ENCODE measurements around the gene TRIM56.
"Not testable (repeated sequence)": the region's sequence is repeated elsewhere in the genome, so short reads cannot be mapped to it uniquely, and the experiment has no call there.

The TRIM56 gene

GRCh38 chr7:101097561-101097960 is 12.3 kb downstream of the TRIM56 start:
- no peak overlapping the region for H3K4me2 ChIP-seq (ENCODE audit: low read length)
- H3K27me3 ChIP-seq (ENCODE audit: control insufficient read depth, insufficient read depth, low read length): no peaks in the 10 kb centered on the region
- H3K9ac ChIP-seq: no peak overlapping the region
- no peak overlapping the region for H3K4me3 ChIP-seq (ENCODE audit: low read depth, low read length)
- no peak overlapping the region for H2AFZ ChIP-seq
- no peaks in the 10 kb centered on the region for H3K79me2 ChIP-seq
- H3K27ac ChIP-seq: no peak overlapping the region
- H3K4me1 ChIP-seq: no peaks in the 10 kb centered on the region
- TF ChIP-seq CTCF (IDR thresholded peaks at IDR 0.05): no peak
- no peaks in the 10 kb centered on the region for H3K9me3 ChIP-seq (ENCODE audit: control insufficient read depth, low read length)
- no peaks in the 10 kb centered on the region for H3K36me3 ChIP-seq (ENCODE audit: control insufficient read depth, insufficient read depth, low read length)

GRCh38 chr7:101099969-101100781 is 14.9 kb downstream of the TRIM56 start:
- Histone ChIP-seq H3K79me2 (no peaks in the 10 kb centered on the region), H3K27ac (no peak overlapping the region), H3K4me3 (ENCODE audit: low read depth, low read length) (no peak overlapping the region), H3K4me2 (ENCODE audit: low read length) (no peak overlapping the region), H3K9ac (no peak overlapping the region), H2AFZ (peak overlapping the region; percentile 20), H3K27me3 (ENCODE audit: control insufficient read depth, insufficient read depth, low read length) (no peaks in the 10 kb centered on the region), H3K4me1 (no peaks in the 10 kb centered on the region), H3K36me3 (ENCODE audit: control insufficient read depth, insufficient read depth, low read length) (no peaks in the 10 kb centered on the region), H3K9me3 (ENCODE audit: control insufficient read depth, low read length) (no peaks in the 10 kb centered on the region)
- no peak for TF ChIP-seq CTCF (IDR thresholded peaks at IDR 0.05)

- H3K79me2 ChIP-seq: no peaks in the 10 kb centered on the region
- no peak overlapping the region for H3K4me2 ChIP-seq (ENCODE audit: low read length)
- no peak overlapping the region for H2AFZ ChIP-seq
- no peak overlapping the region for H3K9ac ChIP-seq
- no peak for TF ChIP-seq CTCF (IDR thresholded peaks at IDR 0.05)
- H3K27ac ChIP-seq: no peak overlapping the region
- no peaks in the 10 kb centered on the region for H3K27me3 ChIP-seq (ENCODE audit: control insufficient read depth, insufficient read depth, low read length)
- no peaks in the 10 kb centered on the region for H3K36me3 ChIP-seq (ENCODE audit: control insufficient read depth, insufficient read depth, low read length)
- no peaks in the 10 kb centered on the region for H3K4me1 ChIP-seq
- H3K4me3 ChIP-seq (ENCODE audit: low read depth, low read length): no peak overlapping the region
- no peaks in the 10 kb centered on the region for H3K9me3 ChIP-seq (ENCODE audit: control insufficient read depth, low read length)
Observed at GRCh38 chr7:101100858-101101847, 15.9 kb downstream of the TRIM56 start.

GRCh38 chr7:101102026-101102425 is 16.7 kb downstream of the TRIM56 start:
- H3K4me2 ChIP-seq (ENCODE audit: low read length): no peak overlapping the region
- no peaks in the 10 kb centered on the region for H3K4me1 ChIP-seq
- H3K4me3 ChIP-seq (ENCODE audit: low read depth, low read length): no peak overlapping the region
- TF ChIP-seq CTCF (IDR thresholded peaks at IDR 0.05): no peak
- H3K27ac ChIP-seq: no peak overlapping the region
- H2AFZ ChIP-seq: no peak overlapping the region
- H3K36me3 ChIP-seq (ENCODE audit: control insufficient read depth, insufficient read depth, low read length): no peaks in the 10 kb centered on the region
- H3K9ac ChIP-seq: no peak overlapping the region
- no peaks in the 10 kb centered on the region for H3K9me3 ChIP-seq (ENCODE audit: control insufficient read depth, low read length)
- no peaks in the 10 kb centered on the region for H3K79me2 ChIP-seq
- H3K27me3 ChIP-seq (ENCODE audit: control insufficient read depth, insufficient read depth, low read length): no peaks in the 10 kb centered on the region

- H3K4me2 ChIP-seq (ENCODE audit: low read length); H3K27ac ChIP-seq; H3K4me3 ChIP-seq (ENCODE audit: low read depth, low read length); H3K79me2 ChIP-seq; H2AFZ ChIP-seq; H3K36me3 ChIP-seq (ENCODE audit: control insufficient read depth, insufficient read depth, low read length); H3K9me3 ChIP-seq (ENCODE audit: control insufficient read depth, low read length); H3K4me1 ChIP-seq; H3K27me3 ChIP-seq (ENCODE audit: control insufficient read depth, insufficient read depth, low read length); H3K9ac ChIP-seq: not testable (repeated sequence)
Observed at GRCh38 chr7:101103701-101104100, 18.4 kb downstream of the TRIM56 start.
